GM12801 (cell line): ENCODE measurements around the gene FFAR3.

Experiments used
- TF ChIP-seq, protein P1 (sequence below): IDR thresholded peaks from one replicate; pipeline ENCODE4 v1.5.1; 2011; ENCODE audit warnings: control low read depth; ENCODE audit not compliant: insufficient read length; ENCODE audit errors: extremely low read depth

The FFAR3 gene

DNA sequence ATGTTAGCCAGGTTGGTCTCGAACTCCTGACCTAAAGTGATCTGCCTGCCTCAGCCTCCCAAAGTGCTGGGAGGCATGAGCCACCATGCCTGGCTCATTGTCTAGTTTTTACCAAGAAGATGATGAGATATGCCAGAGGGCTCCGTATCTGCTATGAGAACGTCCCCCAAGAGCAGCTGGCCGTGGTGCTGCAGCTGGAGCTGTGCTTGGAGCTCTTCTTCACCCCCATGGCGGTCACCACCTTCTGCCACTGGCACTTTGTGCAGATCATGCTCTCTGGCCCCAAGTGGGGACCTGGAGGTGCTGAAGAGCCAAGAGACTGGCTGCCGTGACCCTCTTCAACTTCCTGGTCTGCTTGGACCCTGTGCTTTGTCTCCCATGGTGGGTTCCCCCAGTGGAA lies 49.4 kb downstream of the FFAR3 start:
- TF ChIP-seq, protein P1, sequence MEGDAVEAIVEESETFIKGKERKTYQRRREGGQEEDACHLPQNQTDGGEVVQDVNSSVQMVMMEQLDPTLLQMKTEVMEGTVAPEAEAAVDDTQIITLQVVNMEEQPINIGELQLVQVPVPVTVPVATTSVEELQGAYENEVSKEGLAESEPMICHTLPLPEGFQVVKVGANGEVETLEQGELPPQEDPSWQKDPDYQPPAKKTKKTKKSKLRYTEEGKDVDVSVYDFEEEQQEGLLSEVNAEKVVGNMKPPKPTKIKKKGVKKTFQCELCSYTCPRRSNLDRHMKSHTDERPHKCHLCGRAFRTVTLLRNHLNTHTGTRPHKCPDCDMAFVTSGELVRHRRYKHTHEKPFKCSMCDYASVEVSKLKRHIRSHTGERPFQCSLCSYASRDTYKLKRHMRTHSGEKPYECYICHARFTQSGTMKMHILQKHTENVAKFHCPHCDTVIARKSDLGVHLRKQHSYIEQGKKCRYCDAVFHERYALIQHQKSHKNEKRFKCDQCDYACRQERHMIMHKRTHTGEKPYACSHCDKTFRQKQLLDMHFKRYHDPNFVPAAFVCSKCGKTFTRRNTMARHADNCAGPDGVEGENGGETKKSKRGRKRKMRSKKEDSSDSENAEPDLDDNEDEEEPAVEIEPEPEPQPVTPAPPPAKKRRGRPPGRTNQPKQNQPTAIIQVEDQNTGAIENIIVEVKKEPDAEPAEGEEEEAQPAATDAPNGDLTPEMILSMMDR = no peak

DNA sequence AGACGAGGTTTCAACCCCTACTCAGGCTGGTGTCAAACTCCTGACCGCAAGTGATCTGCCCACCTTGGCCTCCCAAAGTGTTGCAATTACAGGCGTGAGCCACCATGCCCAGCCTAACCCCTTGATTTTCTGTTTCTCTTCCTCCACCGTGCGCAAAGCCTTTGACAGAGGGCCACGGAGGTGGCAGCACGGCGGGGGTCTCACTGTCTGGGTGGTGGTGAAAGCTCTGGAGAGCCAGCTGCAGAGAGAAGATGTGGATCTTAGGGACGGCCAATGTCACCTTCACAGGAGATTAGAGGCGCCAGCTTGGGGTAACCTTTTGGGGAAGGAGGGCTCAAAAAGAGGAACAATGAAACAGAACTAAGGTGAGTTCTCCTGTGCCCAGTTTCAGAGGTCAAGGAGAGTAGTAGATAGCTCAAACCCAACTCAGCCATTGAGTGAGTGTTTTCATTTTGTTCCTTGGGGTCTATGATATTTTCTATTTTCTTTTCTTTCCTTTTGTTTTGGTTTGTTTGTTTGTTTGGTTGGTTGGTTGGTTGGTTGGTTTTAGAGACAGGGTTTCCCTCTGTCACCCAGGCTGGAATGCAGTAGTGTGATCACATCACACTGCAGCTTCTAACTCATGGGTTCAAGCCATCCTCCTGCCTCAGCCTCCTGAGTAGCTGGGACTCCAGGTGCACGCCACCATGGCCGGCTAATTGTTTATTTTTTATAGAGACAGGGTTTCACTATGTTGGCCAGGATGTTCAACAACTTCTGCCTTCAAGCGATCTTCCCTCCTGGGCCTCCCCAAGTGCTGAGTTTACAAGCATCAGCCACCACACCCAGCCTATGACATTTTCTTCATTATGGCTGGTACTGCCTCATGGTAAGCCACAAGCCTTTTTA lies 50.3 kb downstream of the FFAR3 start:
- TF ChIP-seq, protein P1 = no peak

DNA sequence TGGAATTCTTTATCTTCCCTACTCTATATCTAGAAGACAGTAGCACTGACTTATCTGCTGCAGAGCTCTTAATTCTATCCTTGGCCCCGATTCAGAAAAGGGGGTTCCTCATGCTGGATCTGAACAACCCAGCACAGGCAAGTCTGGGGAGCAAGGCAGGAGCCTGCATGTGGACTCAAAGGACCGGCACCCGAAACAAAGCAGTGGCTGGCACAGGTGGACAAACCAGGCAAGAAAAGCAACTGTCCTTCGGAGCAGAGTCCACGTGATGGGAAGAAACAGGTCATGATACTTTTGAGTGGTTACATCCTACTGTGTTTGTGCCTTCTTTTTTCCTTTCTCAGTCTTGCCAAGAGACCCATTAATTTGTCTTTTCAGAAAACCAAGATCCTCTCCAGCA lies 50.9 kb downstream of the FFAR3 start:
- TF ChIP-seq, protein P1 = no peak
